Measurements from ENCODE around the gene FLNB.
A peak's percentile ranks its signal among the peaks of the same experiment; 100 is the strongest.

FLNB gene

GRCh38 chr3:58169371-58169770, 161.1 kb downstream of the FLNB start:
- no peak for DNase-seq

GRCh38 chr3:58170376-58170775, 162.2 kb downstream of the FLNB start:
- DNase-seq: no peak

GRCh38 chr3:58171126-58171525, 162.9 kb downstream of the FLNB start:
- no peak for DNase-seq

- DNase-seq: no peak
These were observed 164.9 kb downstream of the FLNB start for GRCh38 chr3:58173029-58173668.

- no peak for DNase-seq
These were observed 165.6 kb downstream of the FLNB start for GRCh38 chr3:58173669-58174398.

- DNase-seq: no peak
These were observed 166.9 kb downstream of the FLNB start for GRCh38 chr3:58175187-58175436.

GRCh38 chr3:58175437-58176184, 167.4 kb downstream of the FLNB start:
- DNase-seq: no peak

GRCh38 chr3:58176185-58176530, 167.9 kb downstream of the FLNB start:
- no peak for DNase-seq

GRCh38 chr3:58176827-58177489, 168.7 kb downstream of the FLNB start:
- DNase-seq: no peak

GRCh38 chr3:58177747-58178527, 169.7 kb downstream of the FLNB start:
- DNase-seq: peak; percentile 90

- no peak for DNase-seq
These were observed 170.5 kb downstream of the FLNB start for GRCh38 chr3:58178528-58179234.

GRCh38 chr3:58179235-58180098, 171.2 kb downstream of the FLNB start:
- no peak for DNase-seq

- DNase-seq: no peak
These were observed 172.1 kb downstream of the FLNB start for GRCh38 chr3:58180099-58180880.

- DNase-seq: no peak
These were observed 172.8 kb downstream of the FLNB start for GRCh38 chr3:58180940-58181587.

- no peak for DNase-seq
These were observed 175.0 kb downstream of the FLNB start for GRCh38 chr3:58183221-58183620.

GRCh38 chr3:58183891-58184290, 175.7 kb downstream of the FLNB start:
- no peak for DNase-seq

GRCh38 chr3:58184309-58184981, 176.2 kb downstream of the FLNB start:
- no peak for DNase-seq

- DNase-seq: no peak
These were observed 176.7 kb downstream of the FLNB start for GRCh38 chr3:58184982-58185360.

GRCh38 chr3:58188173-58188564, 179.9 kb downstream of the FLNB start:
- DNase-seq: no peak

Measured in activated T-cell treated with anti-CD3 and anti-CD28 coated beads for 4 hours (primary cell).